Measurements from ENCODE around the gene ZIC1. TPM values are rescaled to one million over a fixed set of nuclear protein-coding genes. Genes with fewer than 3 reads are reported as not detected.

ZIC1 gene
- total and polyA plus RNA-seq, 9 of the 15 experiments (the other 6 are each of a cell fraction or from before 2014, with no cell fraction given): 0.21 to 0.42 TPM; not detected in 7

DNA sequence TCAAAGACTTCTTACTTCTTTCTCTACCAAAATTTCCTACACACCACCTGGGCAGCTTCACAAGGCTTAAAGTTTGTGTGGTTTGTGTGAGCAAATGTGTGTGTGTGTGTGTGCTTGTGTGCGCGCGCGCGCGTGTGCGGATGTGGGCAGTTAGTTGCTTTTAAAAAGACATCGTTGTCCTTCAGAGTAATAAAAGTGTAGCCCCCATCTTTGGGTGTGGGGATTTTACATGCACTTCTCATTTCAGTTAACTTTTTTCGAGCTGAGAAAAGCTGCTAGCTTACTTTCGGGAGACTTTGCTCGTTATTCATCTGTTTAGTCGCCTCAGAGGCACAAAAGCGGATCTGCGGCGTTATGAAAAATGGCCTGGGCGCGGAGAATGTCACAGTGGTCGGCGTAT, 38.8 kb upstream of the ZIC1 start (continued):
- TF ChIP-seq RAD21 (CRISPR knock-in tag; conservative IDR thresholded peaks at IDR 0.05 in 1 of 2, IDR thresholded peaks at IDR 0.05 in 1 of 2) (no peak), MAFK (IDR thresholded peaks at IDR 0.05; ENCODE audit: low read length) (no peak)

DNA sequence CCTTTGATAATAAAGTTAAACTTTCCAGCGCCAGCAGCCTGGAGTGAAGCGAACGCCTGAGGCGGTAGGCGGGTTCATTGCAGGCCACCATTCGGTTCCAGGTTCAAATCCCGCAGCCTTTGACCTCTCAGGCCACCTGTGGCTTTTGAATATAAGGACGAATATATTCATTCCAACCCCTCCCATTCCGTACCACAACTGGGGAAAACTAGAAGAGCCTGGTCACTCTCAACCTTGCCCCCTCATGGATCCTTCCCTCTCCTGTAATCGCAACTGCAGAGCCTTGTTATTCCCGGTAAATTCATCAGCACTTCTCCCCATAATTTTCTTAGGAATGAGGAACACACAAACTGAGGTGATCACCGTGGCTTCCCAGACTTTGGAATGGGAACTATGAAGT, 38.0 kb upstream of the ZIC1 start:
- no peak overlapping the region for H3K4me2 ChIP-seq (ENCODE audit: insufficient read depth, low read length)
- 2% methylated on average over 11 of the region's 12 CpGs for WGBS (ENCODE audit: insufficient coverage, low coverage, missing lambda C conversion rate)
- no peak for ATAC-seq
- POLR2A ChIA-PET: no interaction called here
- no peak overlapping the region for H2AFZ ChIP-seq (ENCODE audit: low read depth, low read length)
- in situ Hi-C loops (cut with MboI) (no loop called here), intact Hi-C loops (cut with micrococcal nuclease) (no loop called here)
- H3K27me3 ChIP-seq (ENCODE audit: control insufficient read depth in 2 of 2, insufficient read depth in 2 of 2, low read length in 2 of 2): no peaks in the 10 kb centered on the region; a peak in 2 of 5 replicates
- H4K20me1 ChIP-seq (replicated peaks; ENCODE audit: control insufficient read depth, insufficient read depth, low read length): no peaks in the 10 kb centered on the region
- H3K79me2 ChIP-seq (ENCODE audit: control insufficient read depth, insufficient read depth, low read length): no peaks in the 10 kb centered on the region
- no peaks in the 10 kb centered on the region for H3K36me3 ChIP-seq (ENCODE audit: control insufficient read depth, insufficient read depth, low read length)
- no peaks in the 10 kb centered on the region for H3K9me1 ChIP-seq (ENCODE audit: control insufficient read depth, insufficient read depth, low read length)
- CTCF ChIA-PET (ENCODE audit: low intra/inter-chr PET ratio): no interaction called here
- no peak overlapping the region for H3K9ac ChIP-seq (ENCODE audit: insufficient read depth in 1 of 2, low read depth in 2 of 2, low read length in 2 of 2)
- H3K27ac ChIP-seq (ENCODE audit: extremely low read depth, low read depth, low read length): no peak overlapping the region
- no TSS peak for BruUV-seq (replicated peaks)
- no peak for DNase-seq (ENCODE audit: extremely low read depth in 1 of 4, low spot score in 3 of 4)
- no peaks in the 10 kb centered on the region for H3K9me3 ChIP-seq (replicated peaks; ENCODE audit: control insufficient read depth, insufficient read depth, low read depth, low read length)
- H3K4me3 ChIP-seq: no peak overlapping the region
- H3K4me1 ChIP-seq (replicated peaks in 1 of 2; ENCODE audit: control insufficient read depth in 2 of 2, insufficient read depth in 2 of 2, low read length in 2 of 2): no peaks in the 10 kb centered on the region
- no peak for FAIRE-seq
- TF ChIP-seq GATA2 (CRISPR knock-in tag; IDR thresholded peaks at IDR 0.05): no peak
- TF ChIP-seq JUNB (CRISPR knock-in tag; conservative IDR thresholded peaks at IDR 0.05): no peak
- TF ChIP-seq, protein P1, sequence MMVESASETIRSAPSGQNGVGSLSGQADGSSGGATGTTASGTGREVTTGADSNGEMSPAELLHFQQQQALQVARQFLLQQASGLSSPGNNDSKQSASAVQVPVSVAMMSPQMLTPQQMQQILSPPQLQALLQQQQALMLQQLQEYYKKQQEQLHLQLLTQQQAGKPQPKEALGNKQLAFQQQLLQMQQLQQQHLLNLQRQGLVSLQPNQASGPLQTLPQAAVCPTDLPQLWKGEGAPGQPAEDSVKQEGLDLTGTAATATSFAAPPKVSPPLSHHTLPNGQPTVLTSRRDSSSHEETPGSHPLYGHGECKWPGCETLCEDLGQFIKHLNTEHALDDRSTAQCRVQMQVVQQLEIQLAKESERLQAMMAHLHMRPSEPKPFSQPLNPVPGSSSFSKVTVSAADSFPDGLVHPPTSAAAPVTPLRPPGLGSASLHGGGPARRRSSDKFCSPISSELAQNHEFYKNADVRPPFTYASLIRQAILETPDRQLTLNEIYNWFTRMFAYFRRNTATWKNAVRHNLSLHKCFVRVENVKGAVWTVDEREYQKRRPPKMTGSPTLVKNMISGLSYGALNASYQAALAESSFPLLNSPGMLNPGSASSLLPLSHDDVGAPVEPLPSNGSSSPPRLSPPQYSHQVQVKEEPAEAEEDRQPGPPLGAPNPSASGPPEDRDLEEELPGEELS (CRISPR knock-in tag; IDR thresholded peaks at IDR 0.05; ENCODE audit: borderline replicate concordance): no peak
- no peak for TF ChIP-seq LCOR (CRISPR knock-in tag; IDR thresholded peaks at IDR 0.05)
- TF ChIP-seq MCM3 (IDR thresholded peaks at IDR 0.05): no peak
- TF ChIP-seq, protein P2, sequence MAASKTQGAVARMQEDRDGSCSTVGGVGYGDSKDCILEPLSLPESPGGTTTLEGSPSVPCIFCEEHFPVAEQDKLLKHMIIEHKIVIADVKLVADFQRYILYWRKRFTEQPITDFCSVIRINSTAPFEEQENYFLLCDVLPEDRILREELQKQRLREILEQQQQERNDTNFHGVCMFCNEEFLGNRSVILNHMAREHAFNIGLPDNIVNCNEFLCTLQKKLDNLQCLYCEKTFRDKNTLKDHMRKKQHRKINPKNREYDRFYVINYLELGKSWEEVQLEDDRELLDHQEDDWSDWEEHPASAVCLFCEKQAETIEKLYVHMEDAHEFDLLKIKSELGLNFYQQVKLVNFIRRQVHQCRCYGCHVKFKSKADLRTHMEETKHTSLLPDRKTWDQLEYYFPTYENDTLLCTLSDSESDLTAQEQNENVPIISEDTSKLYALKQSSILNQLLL (CRISPR knock-in tag; IDR thresholded peaks at IDR 0.05; ENCODE audit: borderline replicate concordance): no peak
- TF ChIP-seq ZNF239 (CRISPR knock-in tag; IDR thresholded peaks at IDR 0.05): no peak
- no peak for TF ChIP-seq MXI1 (IDR thresholded peaks at IDR 0.05; ENCODE audit: low read depth, low read length)
- TF ChIP-seq BCL6 (CRISPR knock-in tag; IDR thresholded peaks at IDR 0.05): no peak
- TF ChIP-seq, protein P3, sequence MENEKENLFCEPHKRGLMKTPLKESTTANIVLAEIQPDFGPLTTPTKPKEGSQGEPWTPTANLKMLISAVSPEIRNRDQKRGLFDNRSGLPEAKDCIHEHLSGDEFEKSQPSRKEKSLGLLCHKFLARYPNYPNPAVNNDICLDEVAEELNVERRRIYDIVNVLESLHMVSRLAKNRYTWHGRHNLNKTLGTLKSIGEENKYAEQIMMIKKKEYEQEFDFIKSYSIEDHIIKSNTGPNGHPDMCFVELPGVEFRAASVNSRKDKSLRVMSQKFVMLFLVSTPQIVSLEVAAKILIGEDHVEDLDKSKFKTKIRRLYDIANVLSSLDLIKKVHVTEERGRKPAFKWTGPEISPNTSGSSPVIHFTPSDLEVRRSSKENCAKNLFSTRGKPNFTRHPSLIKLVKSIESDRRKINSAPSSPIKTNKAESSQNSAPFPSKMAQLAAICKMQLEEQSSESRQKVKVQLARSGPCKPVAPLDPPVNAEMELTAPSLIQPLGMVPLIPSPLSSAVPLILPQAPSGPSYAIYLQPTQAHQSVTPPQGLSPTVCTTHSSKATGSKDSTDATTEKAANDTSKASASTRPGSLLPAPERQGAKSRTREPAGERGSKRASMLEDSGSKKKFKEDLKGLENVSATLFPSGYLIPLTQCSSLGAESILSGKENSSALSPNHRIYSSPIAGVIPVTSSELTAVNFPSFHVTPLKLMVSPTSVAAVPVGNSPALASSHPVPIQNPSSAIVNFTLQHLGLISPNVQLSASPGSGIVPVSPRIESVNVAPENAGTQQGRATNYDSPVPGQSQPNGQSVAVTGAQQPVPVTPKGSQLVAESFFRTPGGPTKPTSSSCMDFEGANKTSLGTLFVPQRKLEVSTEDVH (IDR thresholded peaks at IDR 0.05; ENCODE audit: low read depth, partially characterized antibody): no peak
- no peak for TF ChIP-seq ZNF41 (CRISPR knock-in tag; conservative IDR thresholded peaks at IDR 0.05)
- no peak for TF ChIP-seq CHD2 (IDR thresholded peaks at IDR 0.05; ENCODE audit: low read depth, low read length)
- no peak for TF ChIP-seq CEBPB (tag; IDR thresholded peaks at IDR 0.05)
- TF ChIP-seq RBM34 (IDR thresholded peaks at IDR 0.05; ENCODE audit: borderline replicate concordance, insufficient read depth, low read length): no peak
- no peak for TF ChIP-seq EP400 (IDR thresholded peaks at IDR 0.05)
- TF ChIP-seq PHB2 (IDR thresholded peaks at IDR 0.05; ENCODE audit: low read depth): no peak
